Right kidney (tissue), 9 donors: ENCODE data around the gene MGME1.
A peak's percentile ranks its signal among the peaks of the same experiment; 100 is the strongest.

Experiments used
- DNase-seq: peaks from one replicate; pipeline ENCODE4 v3.0.0-alpha.2; 2016
- long read RNA-seq, 8 donors: transcript quantifications; one replicate each; lab custom pipeline, GENCODE V29; 2026

MGME1 gene, protein sequence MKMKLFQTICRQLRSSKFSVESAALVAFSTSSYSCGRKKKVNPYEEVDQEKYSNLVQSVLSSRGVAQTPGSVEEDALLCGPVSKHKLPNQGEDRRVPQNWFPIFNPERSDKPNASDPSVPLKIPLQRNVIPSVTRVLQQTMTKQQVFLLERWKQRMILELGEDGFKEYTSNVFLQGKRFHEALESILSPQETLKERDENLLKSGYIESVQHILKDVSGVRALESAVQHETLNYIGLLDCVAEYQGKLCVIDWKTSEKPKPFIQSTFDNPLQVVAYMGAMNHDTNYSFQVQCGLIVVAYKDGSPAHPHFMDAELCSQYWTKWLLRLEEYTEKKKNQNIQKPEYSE
- long read RNA-seq, donor 1, partial matches to known transcripts, result 16 of 19 reads
- long read RNA-seq, donor 1, other reads (novel, unspliced or antisense), result 0 of 19 reads
- long read RNA-seq, donor 2, transcript MGME1-203 (5 exons, 2,336 nt), result major isoform, 5 of 6 reads
- long read RNA-seq, donor 2, partial matches to known transcripts, result 0 of 6 reads
- long read RNA-seq, donor 2, other reads (novel, unspliced or antisense), result 0 of 6 reads
- long read RNA-seq, donor 3, partial matches to known transcripts, result 7 of 8 reads
- long read RNA-seq, donor 3, other reads (novel, unspliced or antisense), result 0 of 8 reads
- long read RNA-seq, donor 4, transcript MGME1-203 (5 exons, 2,336 nt), result major isoform, 8 of 8 reads
- long read RNA-seq, donor 4, partial matches to known transcripts, result 0 of 8 reads
- long read RNA-seq, donor 4, other reads (novel, unspliced or antisense), result 0 of 8 reads
- long read RNA-seq, donor 5, transcript MGME1-203 (5 exons, 2,336 nt), result major isoform, 12 of 235 reads
- long read RNA-seq, donor 5, partial matches to known transcripts, result 143 of 235 reads
- long read RNA-seq, donor 5, other reads (novel, unspliced or antisense), result 80 of 235 reads
- long read RNA-seq, donor 6, transcript MGME1-203 (5 exons, 2,336 nt), result major isoform, 9 of 15 reads
- long read RNA-seq, donor 6, partial matches to known transcripts, result 6 of 15 reads
- long read RNA-seq, donor 6, other reads (novel, unspliced or antisense), result 0 of 15 reads
- long read RNA-seq, donor 7, transcript MGME1-203 (5 exons, 2,336 nt), result major isoform, 9 of 21 reads
- long read RNA-seq, donor 7, partial matches to known transcripts, result 10 of 21 reads
- long read RNA-seq, donor 7, other reads (novel, unspliced or antisense), result 0 of 21 reads
- long read RNA-seq, donor 8, partial matches to known transcripts, result 9 of 12 reads
- long read RNA-seq, donor 8, other reads (novel, unspliced or antisense), result 0 of 12 reads

DNA sequence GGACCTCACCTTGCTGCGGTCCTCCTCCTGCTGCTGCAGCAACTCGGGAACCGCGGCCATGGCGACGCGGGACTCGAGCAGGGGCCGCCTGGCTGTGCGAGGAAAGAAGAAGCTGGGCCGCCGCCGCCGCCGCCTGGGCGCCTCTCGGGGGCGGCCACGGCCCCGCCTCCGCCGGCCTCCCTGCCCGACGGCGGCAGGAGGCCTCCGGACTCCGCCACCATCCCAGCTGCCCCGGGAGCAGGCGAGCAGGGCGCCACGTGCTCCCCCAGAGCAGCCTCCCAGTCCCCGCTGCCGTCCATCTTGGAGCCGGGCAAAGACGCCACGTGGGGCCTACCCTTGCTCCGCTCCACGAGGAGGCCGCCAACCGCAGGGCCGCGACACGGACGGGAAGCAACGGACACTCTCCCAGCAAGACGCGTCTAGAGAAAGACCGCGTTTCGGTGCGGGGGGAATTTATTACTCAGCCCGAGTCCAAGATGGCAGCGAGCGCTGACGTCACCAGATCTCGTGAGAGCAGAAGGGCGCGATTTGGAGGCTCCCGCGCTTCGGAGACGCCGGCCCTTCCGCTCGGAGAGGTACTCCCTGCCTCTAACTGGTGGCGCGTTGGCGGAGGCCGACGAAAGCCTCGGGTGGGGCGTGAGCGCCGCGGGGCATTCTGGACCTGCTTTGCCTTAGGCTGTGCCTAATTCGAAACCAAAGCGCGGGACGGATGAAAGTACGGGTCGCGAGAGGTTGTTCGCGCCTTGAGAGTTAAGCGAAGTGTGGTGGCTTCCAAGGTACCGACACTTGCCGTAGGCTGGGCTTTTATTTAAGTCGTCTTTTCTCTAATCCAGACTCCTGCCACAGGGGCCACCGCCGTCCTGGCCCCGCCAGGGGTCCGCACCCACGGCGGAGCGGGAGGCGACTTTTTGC is at the start of gene MGME1, which contains the start of gene SNX5:
Gene MGME1 (plus strand): TSS at position 653 of the 912 bp plus-strand sequence. CDS start 842 bp downstream, outside the sequence.
Gene SNX5 (minus strand): TSS at position 429 of the 912 bp plus-strand sequence. CDS start 369 bp downstream, at position 60.
- DNase-seq, result peak; percentile 100

DNA sequence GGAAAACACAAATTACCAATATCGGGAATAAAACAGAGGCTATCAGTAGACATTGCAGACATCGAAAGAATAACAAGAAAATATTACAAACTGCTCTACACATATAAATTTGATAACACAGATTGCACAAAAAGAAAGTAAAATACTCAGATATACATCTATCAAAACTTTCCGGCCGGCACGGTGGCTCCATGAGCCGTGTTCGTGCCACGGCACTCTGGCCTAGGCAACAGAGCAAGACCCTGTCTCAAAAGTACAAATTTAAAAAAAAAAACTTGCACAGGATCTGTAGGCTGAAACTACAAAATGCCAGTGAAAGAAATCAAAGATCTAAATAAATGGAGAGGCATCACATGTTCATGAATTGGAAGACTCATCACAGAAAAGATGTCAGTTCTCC is 49.7 kb upstream of the MGME1 start:
- no peak for DNase-seq

DNA sequence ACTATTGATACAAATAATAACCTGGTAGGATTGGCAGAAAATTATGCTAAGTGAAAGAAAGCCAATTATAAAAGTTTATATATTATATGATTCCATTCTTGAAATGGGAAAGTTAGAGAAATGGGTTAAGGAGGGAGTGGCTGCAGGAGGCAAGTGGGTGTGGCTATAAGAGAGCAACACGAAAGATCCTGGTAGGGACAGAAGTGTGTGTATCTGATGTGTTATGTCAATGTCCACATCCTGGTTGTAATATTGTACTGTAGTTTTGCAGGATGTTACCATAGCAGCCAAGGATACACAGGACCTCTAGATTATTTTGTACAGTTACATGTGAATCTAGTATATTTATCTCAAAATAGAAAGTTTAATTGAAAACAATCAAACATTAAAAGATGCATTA is 47.0 kb upstream of the MGME1 start:
- DNase-seq, result no peak

DNA sequence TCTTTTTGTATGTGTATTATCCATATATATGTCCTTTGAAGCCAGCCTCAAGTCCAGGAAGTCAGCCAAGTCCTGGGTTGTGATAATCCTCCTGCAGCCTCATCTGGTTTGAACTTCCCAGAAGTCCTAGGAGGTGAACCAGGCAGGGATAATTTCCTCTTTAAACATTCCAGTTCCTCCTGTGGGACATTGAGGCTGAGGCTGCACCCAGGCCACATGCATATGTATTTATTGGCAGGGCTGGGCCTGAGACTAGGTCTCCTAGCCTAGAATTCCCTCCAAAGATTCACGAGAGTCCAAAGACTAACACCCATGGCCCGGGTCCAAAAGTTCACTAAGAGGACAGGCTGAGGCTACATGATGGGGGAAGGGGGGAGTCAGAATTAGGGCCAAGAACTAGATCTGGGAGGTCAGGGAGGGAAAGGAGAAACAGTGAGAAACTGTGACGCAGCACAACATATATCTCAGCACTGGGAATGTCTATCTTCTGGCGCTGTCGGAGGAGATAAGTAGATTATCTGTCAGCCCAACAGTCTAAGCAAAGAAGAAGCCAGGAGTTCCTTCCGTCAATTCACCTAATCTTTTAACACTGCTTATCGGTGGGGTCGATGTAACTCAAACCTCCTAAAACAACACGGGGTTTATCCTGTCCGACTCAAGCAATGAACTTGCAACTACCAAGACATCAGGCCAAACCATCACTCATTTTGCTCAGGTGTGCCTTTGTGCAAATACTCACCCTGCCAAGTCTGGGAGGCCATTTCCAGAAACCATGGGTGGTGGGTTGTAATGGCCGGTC is 43.5 kb upstream of the MGME1 start:
- no peak for DNase-seq

DNA sequence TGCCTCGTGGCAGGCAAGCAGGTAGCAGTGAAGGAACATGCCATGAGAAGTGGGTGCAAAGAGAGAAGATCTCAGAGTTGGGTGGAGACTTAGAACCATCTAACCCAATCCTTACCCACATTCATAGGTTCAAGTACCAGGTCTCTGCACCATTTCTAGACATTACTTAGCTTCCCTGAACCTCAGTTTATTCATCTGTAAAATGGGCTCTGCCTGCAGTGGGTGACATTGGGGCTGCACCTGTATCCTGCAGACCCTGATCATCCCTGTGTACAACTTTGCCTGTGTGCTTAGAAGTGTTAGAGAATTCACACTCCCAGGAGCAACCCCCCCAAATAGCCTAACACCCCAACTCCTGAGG is 42.9 kb upstream of the MGME1 start:
- no peak for DNase-seq

DNA sequence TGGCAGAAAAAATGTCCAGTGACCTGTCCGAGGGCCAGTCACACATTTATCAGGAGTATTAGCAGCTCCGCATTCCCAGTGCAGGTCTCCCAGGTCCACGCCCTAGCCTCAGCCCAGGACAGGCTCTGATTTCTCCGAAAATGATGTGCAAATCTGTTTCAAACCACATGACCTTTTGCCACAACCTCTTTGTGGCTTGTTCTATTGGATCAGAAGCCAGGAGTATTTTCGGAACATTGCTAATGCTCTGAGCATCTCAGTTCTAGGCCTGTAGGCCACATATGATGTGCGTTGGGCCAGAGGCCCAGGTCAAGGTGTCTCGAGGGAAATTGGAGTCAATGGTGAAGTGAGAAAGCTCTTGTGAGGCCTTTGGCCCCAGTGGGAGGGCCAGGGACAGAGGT is 40.6 kb upstream of the MGME1 start:
- no peak for DNase-seq

DNA sequence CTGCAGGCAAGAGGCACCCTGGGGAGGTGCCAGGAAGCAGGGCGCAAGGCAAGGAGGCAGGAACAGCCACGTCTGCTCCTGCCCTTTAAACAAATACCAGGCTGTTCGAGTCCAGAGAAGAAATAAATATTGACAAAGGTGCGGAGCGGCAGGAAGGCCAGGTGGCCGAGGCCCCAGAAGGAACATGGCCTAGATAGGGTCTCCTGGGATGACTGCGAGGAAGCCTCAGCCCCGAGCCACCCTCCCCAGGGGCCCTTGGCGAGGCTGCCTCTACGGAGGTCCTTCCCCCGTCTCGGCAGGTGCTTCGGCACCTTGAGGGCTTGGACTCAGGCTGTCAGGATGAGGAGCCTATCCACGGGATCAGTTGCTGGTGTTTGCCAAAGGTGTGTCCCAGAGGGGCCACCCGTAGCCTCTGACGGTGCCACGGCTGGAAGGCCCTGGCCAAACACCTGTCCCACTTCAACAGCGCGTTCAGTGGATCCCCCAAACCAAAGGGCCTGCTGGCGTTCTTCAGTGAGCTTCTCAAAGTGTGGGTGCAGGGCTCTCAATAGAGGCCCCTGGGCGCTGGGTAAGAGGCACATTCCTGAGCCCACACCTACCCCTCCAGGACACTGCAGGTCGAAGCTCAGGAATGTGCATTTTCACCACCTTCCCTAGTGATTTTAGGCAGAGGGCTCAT is 40.0 kb upstream of the MGME1 start:
- DNase-seq, result no peak

DNA sequence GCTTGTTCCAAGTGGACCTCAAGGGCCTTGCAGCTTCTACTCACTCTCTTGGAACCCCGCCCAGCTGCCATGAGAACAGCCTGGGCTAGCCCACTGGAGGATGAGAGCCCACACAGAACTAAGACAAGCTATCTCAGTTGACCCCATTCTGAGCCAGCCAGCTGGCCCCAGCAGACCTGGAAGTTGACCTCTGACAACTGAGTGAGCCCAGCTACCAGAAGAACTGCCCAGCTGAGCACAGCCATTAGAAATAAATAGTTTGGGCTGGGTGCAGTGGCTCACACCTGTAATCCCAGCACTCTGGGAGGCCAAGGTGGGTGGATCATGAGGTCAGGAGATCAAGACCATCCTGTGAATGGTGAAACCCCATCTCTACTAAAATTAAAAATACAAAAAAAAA is 37.3 kb upstream of the MGME1 start:
- no peak for DNase-seq

DNA sequence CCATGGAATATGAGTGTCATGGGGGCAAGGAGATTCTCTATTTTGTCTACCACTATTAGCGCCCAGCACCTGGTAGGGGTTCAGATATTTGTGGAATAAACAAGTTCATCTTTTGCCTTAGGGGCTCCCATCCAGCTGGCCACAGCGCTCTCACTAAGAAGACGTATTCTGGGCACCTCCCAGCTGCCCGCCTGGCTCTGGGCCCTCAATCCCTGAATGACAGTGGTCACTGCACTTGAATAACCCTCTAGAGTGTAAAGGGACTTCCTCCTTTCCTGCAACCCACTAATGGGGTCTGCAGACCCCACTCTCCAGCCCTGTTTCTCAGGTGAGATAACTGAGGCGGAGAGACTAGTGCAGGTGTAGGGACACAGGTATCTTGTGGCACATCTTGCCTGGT is 36.4 kb upstream of the MGME1 start:
- DNase-seq, result no peak

DNA sequence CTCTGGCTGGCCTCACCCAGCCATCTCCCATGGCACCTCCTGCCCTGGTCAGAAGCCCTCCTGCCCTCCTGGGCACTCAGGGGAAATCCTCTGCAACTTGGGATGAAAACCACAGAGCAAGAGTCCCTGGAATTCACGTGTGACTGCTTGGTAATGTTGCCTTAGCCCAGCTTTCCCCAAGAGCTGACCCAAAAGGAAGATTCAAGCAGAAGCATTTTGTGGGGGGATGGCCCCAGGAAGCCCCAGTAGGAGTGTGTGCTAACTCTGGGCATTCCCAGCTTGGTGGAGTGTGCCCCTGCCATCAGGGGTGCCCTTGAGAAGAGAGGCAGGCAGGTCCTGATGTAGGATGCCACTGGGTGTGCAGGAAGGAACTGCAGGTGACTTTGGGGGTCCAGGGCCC is 35.7 kb upstream of the MGME1 start:
- no peak for DNase-seq

DNA sequence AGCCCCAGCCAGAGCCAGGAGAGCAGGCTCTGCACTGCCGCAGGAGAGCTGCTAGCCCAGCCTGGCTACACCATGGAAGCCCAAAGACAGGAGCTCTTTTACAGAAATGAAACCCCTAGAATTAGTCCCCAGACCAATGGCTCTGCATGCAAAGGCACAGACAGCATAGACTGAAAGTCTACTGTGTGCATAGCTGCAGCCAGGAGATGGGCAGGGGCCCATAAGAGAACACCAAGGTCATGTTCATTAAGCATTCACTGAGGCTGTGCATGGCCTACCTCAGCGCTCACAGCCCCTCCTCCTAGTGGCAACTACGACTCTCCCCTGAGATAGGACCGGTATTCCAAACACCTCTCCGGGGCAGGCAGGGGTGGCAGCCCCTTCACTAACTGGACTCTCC is 35.1 kb upstream of the MGME1 start:
- no peak for DNase-seq

DNA sequence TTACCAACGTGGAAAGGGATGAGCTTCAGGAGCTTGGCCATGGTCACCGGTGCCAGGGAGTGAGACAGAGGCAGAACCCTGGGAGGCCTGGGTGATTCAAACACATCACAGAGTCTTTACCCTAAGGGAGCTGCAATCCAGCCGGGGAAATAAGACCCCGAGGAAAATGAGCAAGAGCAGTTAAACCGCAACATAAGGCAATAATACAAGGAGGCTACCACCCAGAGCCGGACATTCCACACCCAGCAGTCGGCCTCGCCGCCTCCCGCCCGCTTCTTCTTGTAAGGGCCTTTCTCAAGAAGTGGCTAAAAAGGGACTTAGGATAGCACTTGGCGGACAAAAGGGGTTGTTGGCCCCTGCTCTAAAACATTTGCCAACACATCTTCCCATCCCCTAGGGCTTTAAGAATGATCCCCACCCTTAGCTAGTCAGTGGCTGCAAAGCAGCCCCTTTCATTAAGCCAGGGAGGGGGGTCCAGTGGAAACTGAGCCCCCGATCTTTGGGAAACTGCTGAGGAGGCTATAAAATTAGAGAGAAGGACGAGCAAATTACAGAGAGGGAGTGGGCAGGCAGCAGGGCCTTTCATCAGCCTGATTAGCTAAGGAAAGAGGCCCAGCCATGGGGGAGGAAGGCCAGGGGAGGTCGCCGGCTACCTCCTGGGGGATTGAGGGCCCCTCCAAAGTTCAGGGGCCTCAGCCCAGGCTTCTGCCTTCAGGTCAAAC is 34.5 kb upstream of the MGME1 start:
- DNase-seq, result no peak

DNA sequence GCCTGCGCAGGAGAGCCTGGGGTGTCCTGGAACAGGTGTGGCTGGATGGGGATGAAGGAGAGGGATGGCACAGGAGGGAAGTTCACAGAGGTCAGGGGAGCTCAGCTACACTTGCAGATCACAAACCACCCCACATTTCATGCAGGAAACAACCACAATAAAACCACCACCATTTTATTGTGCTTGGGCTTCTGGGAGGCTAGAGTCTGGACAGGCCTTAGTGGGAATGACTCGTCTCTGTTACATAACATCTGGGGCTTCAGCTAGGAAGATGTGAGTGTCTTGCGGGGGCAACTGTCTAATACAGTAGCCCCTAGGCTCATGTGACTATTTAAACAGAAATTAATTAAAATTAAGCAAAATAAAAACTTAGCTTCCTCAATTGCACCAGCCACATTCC is 33.6 kb upstream of the MGME1 start:
- DNase-seq, result no peak

DNA sequence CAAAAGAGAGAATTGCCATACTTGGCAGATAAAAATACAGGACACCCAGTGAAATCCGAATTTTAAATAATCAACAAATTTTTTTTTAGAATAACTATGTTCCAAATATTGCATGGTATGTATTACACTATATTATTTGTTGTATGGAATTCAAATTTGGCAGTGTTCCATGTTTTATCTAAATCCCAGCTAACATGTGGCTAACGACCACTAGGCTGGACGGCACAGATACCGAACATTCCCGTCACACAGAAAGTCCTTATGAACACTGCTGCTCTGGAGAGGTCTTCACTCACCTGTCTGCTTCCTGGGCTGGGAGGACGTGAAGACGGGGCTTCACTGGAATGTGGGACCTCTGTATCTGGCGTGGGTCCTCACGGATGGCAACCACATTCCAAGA is 33.1 kb upstream of the MGME1 start:
- no peak for DNase-seq

DNA sequence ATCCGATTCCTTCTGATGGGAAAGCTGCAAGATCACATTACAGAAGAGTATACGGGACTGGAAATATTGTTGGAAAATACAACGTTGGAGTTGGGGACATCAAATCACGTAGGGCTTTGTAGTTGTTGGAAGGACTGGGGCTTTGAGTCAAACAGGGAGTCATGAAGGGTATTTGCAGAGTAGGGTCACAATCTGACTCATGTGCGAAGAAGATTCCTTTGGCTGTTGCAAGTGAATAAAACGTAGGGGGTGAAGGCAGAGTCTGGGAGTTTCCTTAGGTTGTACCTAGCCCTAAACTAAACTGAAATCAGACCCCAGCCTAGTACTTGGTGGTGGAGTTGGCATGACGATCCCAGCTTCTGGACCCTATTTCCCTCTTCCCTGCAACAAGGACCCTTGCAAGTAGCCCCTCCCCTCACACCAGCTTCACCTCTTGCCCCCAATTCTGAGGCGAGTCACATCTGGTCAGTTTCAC is 32.5 kb upstream of the MGME1 start:
- no peak for DNase-seq

DNA sequence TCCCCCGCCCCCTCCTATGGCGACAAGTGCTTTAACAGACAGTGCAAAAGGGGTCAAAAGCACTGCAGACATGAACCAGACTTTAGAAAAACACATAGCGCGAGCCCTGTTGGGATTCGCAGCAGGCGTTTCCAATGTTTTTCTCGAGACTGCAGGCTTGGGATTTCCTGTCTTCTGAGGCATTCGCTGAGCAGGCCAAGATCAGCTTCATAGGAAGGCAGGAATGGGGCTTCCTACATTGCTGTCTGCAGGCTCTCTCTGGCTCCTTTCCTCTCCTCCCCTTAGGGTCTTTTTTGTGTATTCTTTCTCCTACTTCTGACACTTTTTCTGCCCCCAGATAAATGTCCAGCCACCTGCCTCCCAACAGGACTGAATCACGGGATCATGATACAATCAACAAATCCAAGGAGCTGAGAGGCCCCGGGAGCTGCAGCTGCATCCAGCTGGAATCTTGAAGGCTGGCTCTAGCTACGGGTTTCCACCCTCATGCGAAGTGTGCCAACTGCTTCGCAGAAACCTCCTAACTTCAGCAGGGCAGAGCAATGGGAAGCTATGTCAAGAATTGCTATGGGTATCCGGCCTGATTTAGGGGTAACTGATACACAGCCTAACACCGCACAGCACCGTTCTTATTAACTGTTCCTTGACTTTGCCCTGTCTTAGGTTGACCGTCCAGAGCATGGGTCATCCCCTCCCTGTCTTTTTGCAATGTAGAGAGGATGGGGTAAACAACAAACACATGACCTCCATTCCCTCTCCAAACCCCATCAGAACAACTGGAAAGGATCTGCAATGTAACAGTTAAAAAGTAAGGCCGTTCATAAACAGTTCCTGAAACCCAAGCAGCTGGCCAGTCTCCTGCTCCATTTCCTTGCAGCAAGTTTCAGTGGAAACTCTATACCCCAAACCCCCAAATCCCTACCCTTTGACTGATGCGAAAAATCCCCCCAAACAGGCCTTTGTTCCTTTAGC is 31.8 kb upstream of the MGME1 start:
- DNase-seq, result peak; percentile 68

DNA sequence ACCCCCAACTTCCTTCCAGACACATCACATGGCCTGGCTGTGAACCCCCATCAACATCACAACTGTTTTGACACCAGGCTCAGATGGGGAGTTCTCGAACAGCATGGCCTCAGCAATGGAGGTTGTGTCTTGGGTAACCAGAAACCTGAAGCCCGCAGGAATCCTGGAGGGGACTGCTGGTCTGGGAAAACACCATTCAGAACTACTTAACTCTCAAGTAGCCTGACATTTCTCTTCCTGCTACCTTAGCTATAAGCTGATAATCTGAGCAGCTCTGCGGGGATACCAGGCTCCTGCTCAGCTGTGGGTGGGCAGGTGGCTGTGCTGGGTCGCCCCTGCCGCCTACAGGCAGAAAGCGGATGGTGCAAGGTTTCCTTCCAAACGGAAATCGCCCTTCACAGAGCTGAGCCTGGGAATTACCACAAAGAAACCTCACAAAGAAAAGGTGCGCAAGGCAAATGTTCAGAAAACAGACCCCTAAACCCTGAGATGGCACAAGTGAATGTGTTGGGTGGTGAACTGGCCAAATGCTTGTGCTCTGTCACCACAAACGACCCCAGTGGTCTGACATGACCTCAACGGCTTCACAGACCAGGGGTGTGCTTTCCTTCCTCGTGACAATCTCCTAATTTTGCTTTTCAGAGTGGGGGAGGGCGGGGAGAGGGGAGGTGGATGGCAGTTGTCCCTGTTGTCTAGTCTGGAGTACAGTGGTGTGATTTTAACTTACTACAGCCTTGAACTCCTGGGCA is 29.8 kb upstream of the MGME1 start:
- peak; percentile 69 for DNase-seq
